Prostate gland (tissue), 2 donors: ENCODE results near the gene ALK. TPM values are rescaled to one million over a fixed set of nuclear protein-coding genes. Genes with fewer than 3 reads are reported as not detected.

ENCODE experiments used
- DNase-seq: peaks from one replicate; pipeline ENCODE4 v3.0.0-alpha.2; 2019; ENCODE audit warnings: low spot score
- H3K27ac ChIP-seq, 2 donors: fragments of 200-600 bp; sonication (generic); 2 replicates each; pipeline ENCODE4 v1.5.1; 2017 to 2019
- H3K27me3 ChIP-seq: fragments of 200-600 bp; sonication (generic); replicated peaks from 2 replicates; pipeline ENCODE4 v1.5.1; 2019; ENCODE audit not compliant: insufficient read depth
- H3K36me3 ChIP-seq, 2 donors: fragments of 200-600 bp; sonication (generic); 1 replicate in 1 of 2; 2 replicates in 1 of 2; pipeline versions ENCODE4 v1.5.1 to v1.8.1; 2017 to 2019
- H3K4me1 ChIP-seq: fragments of 200-600 bp; sonication (generic); replicated peaks from 2 replicates; pipeline ENCODE4 v1.5.1; 2019
- H3K4me3 ChIP-seq, 2 donors: fragments of 200-600 bp; sonication (generic); 2 replicates each; pipeline ENCODE4 v1.5.1; 2017 to 2019
- H3K9me3 ChIP-seq: fragments of 200-600 bp; sonication (generic); 2 replicates; pipeline ENCODE4 v1.5.1; 2017
- CTCF ChIP-seq, 4 experiments: fragments of 200-600 bp in 2 of 4; fragments of 450-650 bp in 2 of 4; sonication (generic) in 2 of 4; IDR thresholded peaks; 1 replicate in 3 of 4; 2 replicates in 1 of 4; pipeline ENCODE4 v1.5.1; 2016 to 2019; ENCODE audit warnings: antibody characterized with exemption in 4 of 4, mild to moderate bottlenecking in 2 of 4, moderate library complexity in 2 of 4
- POLR2A ChIP-seq: fragments of 450-650 bp; IDR thresholded peaks from one replicate; pipeline ENCODE4 v1.6.1; 2016; ENCODE audit warnings: antibody characterized with exemption, mild to moderate bottlenecking
- POLR2AphosphoS5 ChIP-seq: sonication (generic); formaldehyde crosslinking; IDR thresholded peaks from one replicate; pipeline ENCODE4 v1.6.1; 2017; ENCODE audit warnings: antibody characterized with exemption
- WGBS: methylation state at CpG from one replicate; pipeline ENCODE4 v1.1.5; 2018; 5-methylcytosine and 5-hydroxymethylcytosine counted together
- intact Hi-C: fragments of 100-400 bp; cut with DNase I; formaldehyde crosslinking; loops from one replicate; pipeline ENCODE4 v1.14.2; 2022
- total RNA-seq, 2 donors: library from RNA; depleted of rRNA; stranded (reverse); fragments of >200 nt; gene quantifications; one replicate each; pipeline ENCODE4 v1.1.0, GENCODE V29; 2016

ALK gene
- total RNA-seq, 2 donors from 2014 or later = 0.14 to 1.2 TPM

DNA sequence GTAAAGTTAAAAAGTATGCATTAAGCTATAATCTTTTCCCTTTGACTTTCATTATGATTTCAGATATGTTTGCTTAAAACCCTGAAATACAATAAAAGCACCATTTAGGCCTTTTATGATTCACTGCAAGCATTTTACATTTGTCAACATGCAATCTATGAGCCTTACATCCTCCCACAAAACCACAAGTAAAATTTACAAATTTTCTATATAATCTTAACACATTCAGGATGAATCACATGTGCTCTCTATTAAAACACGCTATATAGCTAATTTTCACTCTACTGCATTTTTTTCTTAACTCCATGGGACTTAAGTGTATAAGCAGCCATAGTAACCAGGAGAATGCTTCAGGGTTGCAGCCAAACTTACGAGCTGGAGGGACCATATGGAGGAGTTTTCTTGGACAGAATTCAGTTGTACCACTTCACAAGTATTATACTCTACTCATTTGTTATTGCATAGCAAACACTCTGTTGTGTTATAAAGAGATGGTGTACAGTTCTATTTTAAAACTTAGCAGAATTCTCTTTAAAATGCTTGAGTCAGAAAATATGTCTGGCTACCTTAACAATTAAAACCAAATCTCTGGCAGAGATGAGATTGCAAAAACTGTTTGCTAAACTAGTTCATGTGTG, 293.2 kb downstream of the ALK start:
- 52% methylated on average over 2 of the region's 2 CpGs for WGBS
- no peak for DNase-seq
- Histone ChIP-seq H3K27me3 (peaks cover 9% of the 10 kb centered on the region), H3K4me3 (no peak overlapping the region), H3K27ac (no peak overlapping the region), H3K4me1 (no peaks in the 10 kb centered on the region), H3K9me3 (no peaks in the 10 kb centered on the region), H3K36me3 (no peaks in the 10 kb centered on the region)
- intact Hi-C loops = no loop called here
- TF ChIP-seq CTCF (IDR thresholded peaks at IDR 0.05) (no peak), POLR2A (no peak), POLR2AphosphoS5 (no peak)

- TF ChIP-seq POLR2A = no peak
- TF ChIP-seq POLR2AphosphoS5 = no peak
- no peak for TF ChIP-seq CTCF (IDR thresholded peaks at IDR 0.05)
- WGBS = 57% methylated on average over 5 of the region's 5 CpGs
- H3K4me1 ChIP-seq = no peaks in the 10 kb centered on the region
- H3K4me3 ChIP-seq = no peak overlapping the region
- DNase-seq = no peak
- no peaks in the 10 kb centered on the region for H3K9me3 ChIP-seq
- intact Hi-C loops = no loop called here
- no peak overlapping the region for H3K27ac ChIP-seq
- H3K27me3 ChIP-seq = peaks cover 9% of the 10 kb centered on the region
- no peaks in the 10 kb centered on the region for H3K36me3 ChIP-seq
These were observed 294.1 kb downstream of the ALK start for GRCh38 chr2:29627279-29627711.

- DNase-seq = no peak
- intact Hi-C loops = no loop called here
- Histone ChIP-seq H3K9me3 (no peaks in the 10 kb centered on the region), H3K36me3 (no peaks in the 10 kb centered on the region), H3K4me1 (no peaks in the 10 kb centered on the region), H3K4me3 (no peak overlapping the region), H3K27me3 (peaks cover 3% of the 10 kb centered on the region), H3K27ac (no peak overlapping the region)
- 80% methylated on average over 1 of the region's 1 CpG for WGBS
- TF ChIP-seq POLR2A (no peak), CTCF (IDR thresholded peaks at IDR 0.05) (no peak), POLR2AphosphoS5 (no peak)
These were observed 300.5 kb downstream of the ALK start for GRCh38 chr2:29620890-29621289.

DNA sequence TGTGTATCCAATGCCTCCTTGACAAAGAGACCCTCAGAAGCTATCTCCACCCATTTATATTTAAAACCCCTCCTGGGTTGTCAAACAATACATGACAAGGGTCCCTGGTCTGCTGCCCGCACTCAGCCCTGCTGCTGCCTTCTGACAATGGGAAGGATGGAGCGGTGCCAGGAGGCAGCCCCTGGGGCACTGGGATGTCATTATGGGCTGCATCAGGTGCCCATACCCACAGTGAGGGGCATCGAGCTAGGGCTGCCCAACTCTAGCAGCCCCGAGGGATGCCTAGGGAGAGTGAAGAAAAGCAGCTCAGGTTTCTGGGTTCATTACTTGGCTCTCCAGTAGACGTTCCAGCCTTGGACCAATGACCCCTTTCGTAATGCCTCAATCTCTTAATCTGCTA, 301.7 kb downstream of the ALK start:
- no peaks in the 10 kb centered on the region for H3K27me3 ChIP-seq
- intact Hi-C loops = no loop called here
- H3K27ac ChIP-seq = no peak overlapping the region
- WGBS = 90% methylated on average over 6 of the region's 6 CpGs
- no peak for DNase-seq
- TF ChIP-seq POLR2AphosphoS5 (no peak), POLR2A (no peak), CTCF (IDR thresholded peaks at IDR 0.05) (no peak)
- no peaks in the 10 kb centered on the region for H3K9me3 ChIP-seq
- no peaks in the 10 kb centered on the region for H3K4me1 ChIP-seq
- no peaks in the 10 kb centered on the region for H3K36me3 ChIP-seq
- H3K4me3 ChIP-seq = no peak overlapping the region

- WGBS = 95% methylated on average over 2 of the region's 2 CpGs
- Histone ChIP-seq H3K4me1 (no peaks in the 10 kb centered on the region), H3K27ac (no peak overlapping the region), H3K9me3 (no peaks in the 10 kb centered on the region), H3K27me3 (no peaks in the 10 kb centered on the region), H3K36me3 (no peaks in the 10 kb centered on the region), H3K4me3 (no peak overlapping the region)
- no peak for DNase-seq
- intact Hi-C loops = no loop called here
- no peak for TF ChIP-seq CTCF (IDR thresholded peaks at IDR 0.05)
- no peak for TF ChIP-seq POLR2A
- no peak for TF ChIP-seq POLR2AphosphoS5
These were observed 303.4 kb downstream of the ALK start for GRCh38 chr2:29618024-29618423.
